Measurements from ENCODE around the gene SYNE4. TPM values are rescaled to one million over a fixed set of nuclear protein-coding genes. Genes with fewer than 3 reads are reported as not detected.
A peak's percentile ranks its signal among the peaks of the same experiment; 100 is the strongest.

SYNE4 gene
- total and polyA plus RNA-seq, 9 of the 15 experiments (the other 6 are each of a cell fraction or from before 2014, with no cell fraction given), result 0.03 to 0.65 (median 0.29) TPM

- TF ChIP-seq OTX1 (CRISPR knock-in tag; IDR thresholded peaks at IDR 0.05), result peak; percentile 91
- no peak for TF ChIP-seq ZNF175 (CRISPR knock-in tag; IDR thresholded peaks at IDR 0.05; ENCODE audit: low read depth)
- no peak for TF ChIP-seq ZNF699 (CRISPR knock-in tag; IDR thresholded peaks at IDR 0.05; ENCODE audit: insufficient replicate concordance)
- no peak for TF ChIP-seq HLTF (IDR thresholded peaks at IDR 0.05)
- peak; percentile 81 for TF ChIP-seq NFYB (IDR thresholded peaks at IDR 0.05; ENCODE audit: extremely low read depth, insufficient read length)
- peak; percentile 83 for TF ChIP-seq MYC (IDR thresholded peaks at IDR 0.05; ENCODE audit: low read depth, low read length)
- TF ChIP-seq MYC (CRISPR knock-in tag; IDR thresholded peaks at IDR 0.05; ENCODE audit: borderline replicate concordance, low read depth), result no peak
- TF ChIP-seq RBM14 (IDR thresholded peaks at IDR 0.05; ENCODE audit: borderline replicate concordance, insufficient read depth, low read depth, low read length), result no peak
- no peak for TF ChIP-seq EHMT2 (IDR thresholded peaks at IDR 0.05)
- no peak for TF ChIP-seq AFF4 (CRISPR knock-in tag; IDR thresholded peaks at IDR 0.05)
- TF ChIP-seq ZNF655 (CRISPR knock-in tag; IDR thresholded peaks at IDR 0.05), result no peak
- TF ChIP-seq IRF9 (tag; IDR thresholded peaks at IDR 0.05), result no peak
- TF ChIP-seq POLR3A (IDR thresholded peaks at IDR 0.05; ENCODE audit: borderline replicate concordance, extremely low read depth, insufficient read depth, insufficient read length), result no peak
- TF ChIP-seq ZNF586 (CRISPR knock-in tag; conservative IDR thresholded peaks at IDR 0.05), result no peak
- peak; percentile 60 to 76; a peak in 2 of 4 replicates for TF ChIP-seq SIN3A (IDR thresholded peaks at IDR 0.05; ENCODE audit: borderline replicate concordance in 2 of 2, control insufficient read depth in 1 of 2, low read depth in 2 of 2, low read length in 2 of 2)
- no peak for TF ChIP-seq GTF2F1 (IDR thresholded peaks at IDR 0.05; ENCODE audit: low read depth, low read length)
- 0 out of 2 replicates have a peak, but pooled peaks have one; percentile 43 for TF ChIP-seq SPI1 (IDR thresholded peaks at IDR 0.05; ENCODE audit: borderline replicate concordance, low read depth, low read length)
- TF ChIP-seq PHF8 (IDR thresholded peaks at IDR 0.05; ENCODE audit: borderline replicate concordance, low read length), result peak; percentile 77; the same call in 1 of the 2 replicates
- no peak for TF ChIP-seq POLR3G (IDR thresholded peaks at IDR 0.05; ENCODE audit: extremely low read depth, insufficient read length, insufficient replicate concordance)
- TF ChIP-seq THAP7 (CRISPR knock-in tag; IDR thresholded peaks at IDR 0.05), result no peak
These were observed 5.7 kb upstream of the SYNE4 start, which contains the start of gene ALKBH6 (continued) for GRCh38 chr19:36014012-36014924.

All from K562 (cell line).